Mammary epithelial cell (primary cell): ENCODE measurements around the gene DENND5A.

Experiments used
- CTCF ChIP-seq, 2 donors: IDR thresholded peaks in 1 of 2; conservative IDR thresholded peaks in 1 of 2; 2 replicates each; pipeline ENCODE4 v1.5.1; 2011 to 2012; ENCODE audit warnings: inconsistent platforms in 2 of 2, low read length in 2 of 2, mild to moderate bottlenecking in 2 of 2, control low read depth in 1 of 2, low read depth in 1 of 2; ENCODE audit not compliant: insufficient read depth in 1 of 2; ENCODE audit errors: extremely low read depth in 1 of 2
- EZH2 ChIP-seq: IDR thresholded peaks from 2 replicates; pipeline ENCODE4 v1.6.1; 2012; ENCODE audit warnings: low read length, inconsistent platforms, borderline replicate concordance

GRCh38 chr11:9141186-9141585 is 124.0 kb downstream of the DENND5A start:
- TF ChIP-seq CTCF (conservative IDR thresholded peaks at IDR 0.05 in 1 of 2, IDR thresholded peaks at IDR 0.05 in 1 of 2; ENCODE audit: extremely low read depth in 1 of 2, insufficient read depth in 1 of 2, low read depth in 1 of 2, low read length in 2 of 2) (no peak), EZH2 (no peak)
